Measurements from ENCODE around the gene SERINC3. TPM values are rescaled to one million over a fixed set of nuclear protein-coding genes. Genes with fewer than 3 reads are reported as not detected.

Gene SERINC3
- total RNA-seq, 1 experiment from 2014 or later: 41.3 TPM

GRCh38 chr20:44533928-44534327, 12.1 kb upstream of the SERINC3 start:
- H3K36me3 Mint-ChIP-seq: no peaks in the 10 kb centered on the region
- no peaks in the 10 kb centered on the region for H3K27me3 Mint-ChIP-seq (ENCODE audit: low read depth)
- no peaks in the 10 kb centered on the region for H3K9me3 Mint-ChIP-seq
- ChIA-PET POLR2A (no interaction called here), CTCF (no interaction called here)
- DNase-seq (ENCODE audit: low spot score) (no peak), ATAC-seq (no peak)
- TF ChIP-seq NFYB (CRISPR knock-in tag; conservative IDR thresholded peaks at IDR 0.05; ENCODE audit: low read depth): no peak
- no peak for TF ChIP-seq ZNF263 (CRISPR knock-in tag; IDR thresholded peaks at IDR 0.05; ENCODE audit: low read depth)
- TF ChIP-seq RORB (CRISPR knock-in tag; IDR thresholded peaks at IDR 0.05): no peak
- no peak for TF ChIP-seq EMX1 (CRISPR knock-in tag; IDR thresholded peaks at IDR 0.05)
- no peak for TF ChIP-seq ZNF532 (CRISPR knock-in tag; IDR thresholded peaks at IDR 0.05; ENCODE audit: borderline replicate concordance)
- TF ChIP-seq STAT6 (CRISPR knock-in tag; conservative IDR thresholded peaks at IDR 0.05; ENCODE audit: low read depth): no peak
- TF ChIP-seq MLX (CRISPR knock-in tag; IDR thresholded peaks at IDR 0.05): no peak
- no peak overlapping the region for H3K27ac Mint-ChIP-seq
- H3K4me3 Mint-ChIP-seq: no peak overlapping the region
- H3K4me1 Mint-ChIP-seq: peaks cover 6% of the 10 kb centered on the region; the same call in 1 of the 2 replicates

GRCh38 chr20:44532981-44533331, 11.1 kb upstream of the SERINC3 start:
- no peaks in the 10 kb centered on the region for H3K27me3 Mint-ChIP-seq (ENCODE audit: low read depth)
- ChIA-PET POLR2A (no interaction called here), CTCF (no interaction called here)
- no peak overlapping the region for H3K27ac Mint-ChIP-seq
- H3K9me3 Mint-ChIP-seq: no peaks in the 10 kb centered on the region
- no peaks in the 10 kb centered on the region for H3K36me3 Mint-ChIP-seq
- ATAC-seq (no peak), DNase-seq (ENCODE audit: low spot score) (no peak)
- peaks cover 6% of the 10 kb centered on the region; the same call in 1 of the 2 replicates for H3K4me1 Mint-ChIP-seq
- no peak for TF ChIP-seq ZNF281 (CRISPR knock-in tag; IDR thresholded peaks at IDR 0.05)
- H3K4me3 Mint-ChIP-seq: no peak overlapping the region

GRCh38 chr20:44532259-44532980, 10.6 kb upstream of the SERINC3 start:
- POLR2A ChIA-PET: no interaction called here
- ATAC-seq (no peak), DNase-seq (ENCODE audit: low spot score) (no peak)
- H3K4me1 Mint-ChIP-seq: peaks cover 10% of the 10 kb centered on the region; the same call in 1 of the 2 replicates
- H3K9me3 Mint-ChIP-seq: no peaks in the 10 kb centered on the region
- no peaks in the 10 kb centered on the region for H3K27me3 Mint-ChIP-seq (ENCODE audit: low read depth)
- no peaks in the 10 kb centered on the region for H3K36me3 Mint-ChIP-seq
- CTCF ChIA-PET: no interaction called here
- H3K4me3 Mint-ChIP-seq: no peak overlapping the region
- H3K27ac Mint-ChIP-seq: no peak overlapping the region
- TF ChIP-seq NFATC4 (CRISPR knock-in tag; IDR thresholded peaks at IDR 0.05) (no peak), JUN (CRISPR knock-in tag; IDR thresholded peaks at IDR 0.05) (no peak), MYBL2 (CRISPR knock-in tag; IDR thresholded peaks at IDR 0.05) (no peak), NR3C1 (CRISPR knock-in tag; conservative IDR thresholded peaks at IDR 0.05; ENCODE audit: low read depth) (no peak), NFE2L1 (CRISPR knock-in tag; IDR thresholded peaks at IDR 0.05) (no peak), ETV6 (CRISPR knock-in tag; IDR thresholded peaks at IDR 0.05) (no peak), ATF6 (CRISPR knock-in tag; IDR thresholded peaks at IDR 0.05) (no peak), TEAD4 (CRISPR knock-in tag; IDR thresholded peaks at IDR 0.05) (no peak), ZNF317 (CRISPR knock-in tag; IDR thresholded peaks at IDR 0.05; ENCODE audit: borderline replicate concordance, low read depth) (no peak)

All from WTC11 (cell line).